GM23338 (cell line): Measurements from ENCODE around the gene PRCC. TPM values are rescaled to one million over a fixed set of nuclear protein-coding genes. Genes with fewer than 3 reads are reported as not detected.

Experiments
- ATAC-seq: fragments of 200-7000 bp; cut with Tn5 transposase; 3 replicates; pipeline ENCODE4 v1.9.1; 2020
- DNase-seq: peaks from one replicate; pipeline ENCODE4 v3.0.0-alpha.2; 2015; ENCODE audit warnings: low spot score
- H2AFZ ChIP-seq: fragments of 200-600 bp; sonication (generic); 2 replicates; pipeline ENCODE4 v1.8.0; 2016; ENCODE audit warnings: antibody characterized with exemption, mild to moderate bottlenecking, moderate library complexity
- H3F3A ChIP-seq: fragments of 200-600 bp; sonication (generic); replicated peaks from 2 replicates; pipeline ENCODE4 v1.8.0; 2017; ENCODE audit warnings: antibody characterized with exemption, mixed run types, low read depth
- H3K27ac ChIP-seq: fragments of 200-600 bp; sonication (generic); 2 replicates; pipeline ENCODE4 v1.6.1; 2016; ENCODE audit warnings: low read depth
- H3K27me3 ChIP-seq: fragments of 200-600 bp; sonication (generic); 2 replicates; pipeline ENCODE4 v1.8.0; 2016; ENCODE audit warnings: mild to moderate bottlenecking, mixed run types, moderate library complexity; ENCODE audit not compliant: insufficient read depth
- H3K36me3 ChIP-seq: fragments of 200-600 bp; sonication (generic); 2 replicates; pipeline ENCODE4 v1.8.0; 2016; ENCODE audit warnings: mild to moderate bottlenecking; ENCODE audit not compliant: insufficient read depth
- H3K4me1 ChIP-seq: fragments of 200-600 bp; sonication (generic); 2 replicates; pipeline ENCODE4 v1.8.0; 2016; ENCODE audit warnings: mild to moderate bottlenecking, moderate library complexity; ENCODE audit not compliant: insufficient read depth
- H3K4me2 ChIP-seq: fragments of 200-600 bp; sonication (generic); 2 replicates; pipeline ENCODE4 v1.7.1; 2017; ENCODE audit warnings: mixed run types
- H3K4me3 ChIP-seq: fragments of 200-600 bp; sonication (generic); 2 replicates; pipeline ENCODE4 v1.6.1; 2016; ENCODE audit warnings: mixed run types
- H3K79me2 ChIP-seq: fragments of 200-600 bp; sonication (generic); replicated peaks from 2 replicates; pipeline ENCODE4 v1.8.0; 2017; ENCODE audit warnings: mild to moderate bottlenecking; ENCODE audit not compliant: insufficient read depth
- H3K9me2 ChIP-seq: fragments of 200-600 bp; sonication (generic); 2 replicates; pipeline ENCODE4 v1.8.0; 2017; ENCODE audit not compliant: insufficient read depth
- H4K20me1 ChIP-seq: fragments of 200-600 bp; sonication (generic); replicated peaks from 2 replicates; pipeline ENCODE4 v1.8.0; 2017; ENCODE audit warnings: mild to moderate bottlenecking; ENCODE audit not compliant: insufficient read depth
- H3K27ac Mint-ChIP-seq: 2 replicates; pipeline ENCODE4 v1.8.0; 2020; ENCODE audit warnings: inconsistent platforms, mild to moderate bottlenecking, moderate library complexity, mixed read lengths
- H3K27me3 Mint-ChIP-seq: 3 replicates; pipeline ENCODE4 v1.8.0; 2022; ENCODE audit warnings: low read depth, mild to moderate bottlenecking, moderate library complexity, mixed read lengths, inconsistent platforms; ENCODE audit not compliant: insufficient read depth, poor library complexity
- H3K36me3 Mint-ChIP-seq: 3 replicates; pipeline ENCODE4 v1.8.0; 2021; ENCODE audit warnings: low read depth, mild to moderate bottlenecking, inconsistent platforms, moderate library complexity, mixed read lengths
- H3K4me1 Mint-ChIP-seq: 3 replicates; pipeline ENCODE4 v1.8.0; 2020; ENCODE audit warnings: mild to moderate bottlenecking, inconsistent platforms, mixed read lengths
- H3K4me3 Mint-ChIP-seq: 3 replicates; pipeline ENCODE4 v1.8.0; 2021; ENCODE audit warnings: moderate library complexity, mild to moderate bottlenecking, inconsistent platforms, mixed read lengths
- H3K9me3 Mint-ChIP-seq: 3 replicates; pipeline ENCODE4 v1.8.0; 2020; ENCODE audit warnings: moderate library complexity, mild to moderate bottlenecking, inconsistent platforms, mixed read lengths
- CREB1 ChIP-seq: fragments of 250-450 bp; sonication (Bioruptor Pico); IDR thresholded peaks from 2 replicates; pipeline ENCODE4 v1.5.0; 2020; ENCODE audit warnings: low read depth, mild to moderate bottlenecking, moderate library complexity
- EZH2 ChIP-seq: fragments of 200-600 bp; sonication (generic); IDR thresholded peaks from one replicate; pipeline ENCODE4 v1.8.0; 2017; ENCODE audit warnings: antibody characterized with exemption, mild to moderate bottlenecking, low read depth; ENCODE audit not compliant: unreplicated experiment
- EZH2phosphoT487 ChIP-seq: fragments of 200-600 bp; sonication (generic); IDR thresholded peaks from one replicate; pipeline ENCODE4 v1.8.1; 2018; ENCODE audit warnings: antibody characterized with exemption; ENCODE audit not compliant: unreplicated experiment
- JUNB ChIP-seq: IDR thresholded peaks from one replicate; pipeline ENCODE4 v1.6.1; 2016; ENCODE audit warnings: antibody characterized with exemption; ENCODE audit not compliant: unreplicated experiment
- NANOG ChIP-seq: IDR thresholded peaks from 2 replicates; pipeline ENCODE4 v1.6.1; 2016; ENCODE audit warnings: antibody characterized with exemption, borderline replicate concordance
- POLR2AphosphoS5 ChIP-seq: IDR thresholded peaks from 2 replicates; pipeline ENCODE4 v1.6.1; 2016; ENCODE audit warnings: antibody characterized with exemption, low read depth
- STAT1 ChIP-seq: IDR thresholded peaks from one replicate; pipeline ENCODE4 v1.6.1; 2016; ENCODE audit warnings: antibody characterized with exemption; ENCODE audit not compliant: unreplicated experiment
- ZNF114 ChIP-seq: fragments of 250-450 bp; sonication (Bioruptor Pico); IDR thresholded peaks from 2 replicates; pipeline ENCODE4 v1.5.0; 2020; ENCODE audit warnings: mild to moderate bottlenecking, moderate library complexity
- ZNF331 ChIP-seq: fragments of 250-450 bp; sonication (Bioruptor Pico); IDR thresholded peaks from 2 replicates; pipeline ENCODE4 v1.5.0; 2020; ENCODE audit warnings: low read depth, mild to moderate bottlenecking, moderate library complexity
- polyA plus RNA-seq: library from polyadenylated mRNA; unstranded; fragments of >200 nt; fragmentation: Nextera tagmentation; extraction: Ambion mirVana; gene quantifications from 2 replicates; pipeline ENCODE4 v1.2.1, GENCODE V29; 2016
- total RNA-seq: library from RNA; depleted of rRNA; stranded (reverse); fragments of >200 nt; shearing (Covaris generic); gene quantifications from 2 replicates; pipeline ENCODE4 v1.2.3, GENCODE V29; 2014
- TF ChIP-seq, protein P1 (sequence below), 2 experiments: fragments of 200-600 bp in 1 of 2; sonication (generic) in 1 of 2; conservative IDR thresholded peaks; 2 replicates each; pipeline versions ENCODE4 v1.5.1 to v1.6.1; 2016 to 2017; ENCODE audit warnings: antibody characterized with exemption in 2 of 2, low read depth in 2 of 2, mild to moderate bottlenecking in 2 of 2, moderate library complexity in 1 of 2
- TF ChIP-seq, protein P2 (sequence below): IDR thresholded peaks from 2 replicates; pipeline ENCODE4 v1.6.1; 2016; ENCODE audit warnings: antibody characterized with exemption
- TF ChIP-seq, protein P3 (sequence below): fragments of 250-450 bp; sonication (Bioruptor Pico); IDR thresholded peaks from 2 replicates; pipeline ENCODE4 v1.5.0; 2020; ENCODE audit warnings: mild to moderate bottlenecking, moderate library complexity
- TF ChIP-seq, protein P4 (sequence below): IDR thresholded peaks from one replicate; pipeline ENCODE4 v1.6.1; 2018; ENCODE audit warnings: antibody characterized with exemption; ENCODE audit not compliant: unreplicated experiment

The PRCC gene
- total and polyA plus RNA-seq, 2 experiments from 2014 or later, result 66.2 to 72.9 TPM

DNA sequence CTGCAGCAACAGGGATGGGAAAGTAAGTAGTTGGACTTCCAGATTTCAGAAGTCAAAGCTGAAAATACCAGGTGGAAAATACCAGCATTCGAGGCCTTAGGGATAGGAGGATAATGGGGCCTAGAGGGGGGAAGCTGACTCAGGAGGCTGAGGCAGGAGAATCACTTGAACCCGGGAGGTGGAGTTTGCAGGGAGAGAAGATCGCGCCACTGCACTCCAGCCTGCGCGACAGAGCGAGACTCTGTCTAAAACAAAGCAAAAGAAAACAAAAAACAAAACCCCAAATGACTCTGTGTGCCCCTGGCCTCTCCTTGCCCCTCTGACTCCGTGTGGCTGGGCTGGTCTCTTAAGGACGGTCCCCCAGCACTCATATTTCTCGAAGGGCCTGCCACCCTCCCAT is 46.0 kb downstream of the PRCC start:
- H3K4me1 Mint-ChIP-seq, result peaks cover 31% of the 10 kb centered on the region
- Histone ChIP-seq H3K9me2 (no peaks in the 10 kb centered on the region), H3K36me3 (no peaks in the 10 kb centered on the region), H4K20me1 (peaks cover 4% of the 10 kb centered on the region; the same call in 1 of the 2 replicates), H3K27me3 (peaks cover 49% of the 10 kb centered on the region), H3K79me2 (no peaks in the 10 kb centered on the region), H3F3A (0 out of 2 replicates have a peak, but pooled peaks cover 14% of the 10 kb centered on the region), H3K4me3 (peak overlapping the region; percentile 64), H2AFZ (peak overlapping the region; percentile 98), H3K27ac (no peak overlapping the region), H3K4me2 (peak overlapping the region; percentile 90), H3K4me1 (peaks cover 15% of the 10 kb centered on the region)
- DNase-seq (no peak), ATAC-seq (no peak)
- H3K36me3 Mint-ChIP-seq, result no peaks in the 10 kb centered on the region; the same call in 2 of the 3 replicates
- H3K27me3 Mint-ChIP-seq, result peaks cover 49% of the 10 kb centered on the region
- TF ChIP-seq CREB1 (CRISPR knock-in tag) (no peak), EZH2phosphoT487 (no peak), POLR2AphosphoS5 (no peak), JUNB (no peak), ZNF331 (no peak), EZH2 (no peak), NANOG (no peak), ZNF114 (CRISPR knock-in tag) (no peak), STAT1 (no peak)
- TF ChIP-seq, protein P1, sequence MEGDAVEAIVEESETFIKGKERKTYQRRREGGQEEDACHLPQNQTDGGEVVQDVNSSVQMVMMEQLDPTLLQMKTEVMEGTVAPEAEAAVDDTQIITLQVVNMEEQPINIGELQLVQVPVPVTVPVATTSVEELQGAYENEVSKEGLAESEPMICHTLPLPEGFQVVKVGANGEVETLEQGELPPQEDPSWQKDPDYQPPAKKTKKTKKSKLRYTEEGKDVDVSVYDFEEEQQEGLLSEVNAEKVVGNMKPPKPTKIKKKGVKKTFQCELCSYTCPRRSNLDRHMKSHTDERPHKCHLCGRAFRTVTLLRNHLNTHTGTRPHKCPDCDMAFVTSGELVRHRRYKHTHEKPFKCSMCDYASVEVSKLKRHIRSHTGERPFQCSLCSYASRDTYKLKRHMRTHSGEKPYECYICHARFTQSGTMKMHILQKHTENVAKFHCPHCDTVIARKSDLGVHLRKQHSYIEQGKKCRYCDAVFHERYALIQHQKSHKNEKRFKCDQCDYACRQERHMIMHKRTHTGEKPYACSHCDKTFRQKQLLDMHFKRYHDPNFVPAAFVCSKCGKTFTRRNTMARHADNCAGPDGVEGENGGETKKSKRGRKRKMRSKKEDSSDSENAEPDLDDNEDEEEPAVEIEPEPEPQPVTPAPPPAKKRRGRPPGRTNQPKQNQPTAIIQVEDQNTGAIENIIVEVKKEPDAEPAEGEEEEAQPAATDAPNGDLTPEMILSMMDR (conservative IDR thresholded peaks at IDR 0.05; ENCODE audit: low read depth in 2 of 2), result no peak
- TF ChIP-seq, protein P2, sequence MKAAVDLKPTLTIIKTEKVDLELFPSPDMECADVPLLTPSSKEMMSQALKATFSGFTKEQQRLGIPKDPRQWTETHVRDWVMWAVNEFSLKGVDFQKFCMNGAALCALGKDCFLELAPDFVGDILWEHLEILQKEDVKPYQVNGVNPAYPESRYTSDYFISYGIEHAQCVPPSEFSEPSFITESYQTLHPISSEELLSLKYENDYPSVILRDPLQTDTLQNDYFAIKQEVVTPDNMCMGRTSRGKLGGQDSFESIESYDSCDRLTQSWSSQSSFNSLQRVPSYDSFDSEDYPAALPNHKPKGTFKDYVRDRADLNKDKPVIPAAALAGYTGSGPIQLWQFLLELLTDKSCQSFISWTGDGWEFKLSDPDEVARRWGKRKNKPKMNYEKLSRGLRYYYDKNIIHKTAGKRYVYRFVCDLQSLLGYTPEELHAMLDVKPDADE, result no peak
- TF ChIP-seq, protein P3, sequence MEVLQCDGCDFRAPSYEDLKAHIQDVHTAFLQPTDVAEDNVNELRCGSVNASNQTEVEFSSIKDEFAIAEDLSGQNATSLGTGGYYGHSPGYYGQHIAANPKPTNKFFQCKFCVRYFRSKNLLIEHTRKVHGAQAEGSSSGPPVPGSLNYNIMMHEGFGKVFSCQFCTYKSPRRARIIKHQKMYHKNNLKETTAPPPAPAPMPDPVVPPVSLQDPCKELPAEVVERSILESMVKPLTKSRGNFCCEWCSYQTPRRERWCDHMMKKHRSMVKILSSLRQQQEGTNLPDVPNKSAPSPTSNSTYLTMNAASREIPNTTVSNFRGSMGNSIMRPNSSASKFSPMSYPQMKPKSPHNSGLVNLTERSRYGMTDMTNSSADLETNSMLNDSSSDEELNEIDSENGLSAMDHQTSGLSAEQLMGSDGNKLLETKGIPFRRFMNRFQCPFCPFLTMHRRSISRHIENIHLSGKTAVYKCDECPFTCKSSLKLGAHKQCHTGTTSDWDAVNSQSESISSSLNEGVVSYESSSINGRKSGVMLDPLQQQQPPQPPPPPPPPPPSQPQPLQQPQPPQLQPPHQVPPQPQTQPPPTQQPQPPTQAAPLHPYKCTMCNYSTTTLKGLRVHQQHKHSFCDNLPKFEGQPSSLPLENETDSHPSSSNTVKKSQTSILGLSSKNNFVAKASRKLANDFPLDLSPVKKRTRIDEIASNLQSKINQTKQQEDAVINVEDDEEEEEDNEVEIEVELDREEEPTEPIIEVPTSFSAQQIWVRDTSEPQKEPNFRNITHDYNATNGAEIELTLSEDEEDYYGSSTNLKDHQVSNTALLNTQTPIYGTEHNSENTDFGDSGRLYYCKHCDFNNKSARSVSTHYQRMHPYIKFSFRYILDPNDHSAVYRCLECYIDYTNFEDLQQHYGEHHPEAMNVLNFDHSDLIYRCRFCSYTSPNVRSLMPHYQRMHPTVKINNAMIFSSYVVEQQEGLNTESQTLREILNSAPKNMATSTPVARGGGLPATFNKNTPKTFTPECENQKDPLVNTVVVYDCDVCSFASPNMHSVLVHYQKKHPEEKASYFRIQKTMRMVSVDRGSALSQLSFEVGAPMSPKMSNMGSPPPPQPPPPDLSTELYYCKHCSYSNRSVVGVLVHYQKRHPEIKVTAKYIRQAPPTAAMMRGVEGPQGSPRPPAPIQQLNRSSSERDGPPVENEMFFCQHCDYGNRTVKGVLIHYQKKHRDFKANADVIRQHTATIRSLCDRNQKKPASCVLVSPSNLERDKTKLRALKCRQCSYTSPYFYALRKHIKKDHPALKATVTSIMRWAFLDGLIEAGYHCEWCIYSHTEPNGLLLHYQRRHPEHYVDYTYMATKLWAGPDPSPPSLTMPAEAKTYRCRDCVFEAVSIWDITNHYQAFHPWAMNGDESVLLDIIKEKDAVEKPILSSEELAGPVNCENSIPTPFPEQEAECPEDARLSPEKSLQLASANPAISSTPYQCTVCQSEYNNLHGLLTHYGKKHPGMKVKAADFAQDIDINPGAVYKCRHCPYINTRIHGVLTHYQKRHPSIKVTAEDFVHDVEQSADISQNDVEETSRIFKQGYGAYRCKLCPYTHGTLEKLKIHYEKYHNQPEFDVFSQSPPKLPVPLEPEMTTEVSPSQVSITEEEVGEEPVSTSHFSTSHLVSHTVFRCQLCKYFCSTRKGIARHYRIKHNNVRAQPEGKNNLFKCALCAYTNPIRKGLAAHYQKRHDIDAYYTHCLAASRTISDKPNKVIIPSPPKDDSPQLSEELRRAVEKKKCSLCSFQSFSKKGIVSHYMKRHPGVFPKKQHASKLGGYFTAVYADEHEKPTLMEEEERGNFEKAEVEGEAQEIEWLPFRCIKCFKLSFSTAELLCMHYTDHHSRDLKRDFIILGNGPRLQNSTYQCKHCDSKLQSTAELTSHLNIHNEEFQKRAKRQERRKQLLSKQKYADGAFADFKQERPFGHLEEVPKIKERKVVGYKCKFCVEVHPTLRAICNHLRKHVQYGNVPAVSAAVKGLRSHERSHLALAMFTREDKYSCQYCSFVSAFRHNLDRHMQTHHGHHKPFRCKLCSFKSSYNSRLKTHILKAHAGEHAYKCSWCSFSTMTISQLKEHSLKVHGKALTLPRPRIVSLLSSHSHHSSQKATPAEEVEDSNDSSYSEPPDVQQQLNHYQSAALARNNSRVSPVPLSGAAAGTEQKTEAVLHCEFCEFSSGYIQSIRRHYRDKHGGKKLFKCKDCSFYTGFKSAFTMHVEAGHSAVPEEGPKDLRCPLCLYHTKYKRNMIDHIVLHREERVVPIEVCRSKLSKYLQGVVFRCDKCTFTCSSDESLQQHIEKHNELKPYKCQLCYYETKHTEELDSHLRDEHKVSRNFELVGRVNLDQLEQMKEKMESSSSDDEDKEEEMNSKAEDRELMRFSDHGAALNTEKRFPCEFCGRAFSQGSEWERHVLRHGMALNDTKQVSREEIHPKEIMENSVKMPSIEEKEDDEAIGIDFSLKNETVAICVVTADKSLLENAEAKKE (CRISPR knock-in tag), result no peak
- TF ChIP-seq, protein P4, sequence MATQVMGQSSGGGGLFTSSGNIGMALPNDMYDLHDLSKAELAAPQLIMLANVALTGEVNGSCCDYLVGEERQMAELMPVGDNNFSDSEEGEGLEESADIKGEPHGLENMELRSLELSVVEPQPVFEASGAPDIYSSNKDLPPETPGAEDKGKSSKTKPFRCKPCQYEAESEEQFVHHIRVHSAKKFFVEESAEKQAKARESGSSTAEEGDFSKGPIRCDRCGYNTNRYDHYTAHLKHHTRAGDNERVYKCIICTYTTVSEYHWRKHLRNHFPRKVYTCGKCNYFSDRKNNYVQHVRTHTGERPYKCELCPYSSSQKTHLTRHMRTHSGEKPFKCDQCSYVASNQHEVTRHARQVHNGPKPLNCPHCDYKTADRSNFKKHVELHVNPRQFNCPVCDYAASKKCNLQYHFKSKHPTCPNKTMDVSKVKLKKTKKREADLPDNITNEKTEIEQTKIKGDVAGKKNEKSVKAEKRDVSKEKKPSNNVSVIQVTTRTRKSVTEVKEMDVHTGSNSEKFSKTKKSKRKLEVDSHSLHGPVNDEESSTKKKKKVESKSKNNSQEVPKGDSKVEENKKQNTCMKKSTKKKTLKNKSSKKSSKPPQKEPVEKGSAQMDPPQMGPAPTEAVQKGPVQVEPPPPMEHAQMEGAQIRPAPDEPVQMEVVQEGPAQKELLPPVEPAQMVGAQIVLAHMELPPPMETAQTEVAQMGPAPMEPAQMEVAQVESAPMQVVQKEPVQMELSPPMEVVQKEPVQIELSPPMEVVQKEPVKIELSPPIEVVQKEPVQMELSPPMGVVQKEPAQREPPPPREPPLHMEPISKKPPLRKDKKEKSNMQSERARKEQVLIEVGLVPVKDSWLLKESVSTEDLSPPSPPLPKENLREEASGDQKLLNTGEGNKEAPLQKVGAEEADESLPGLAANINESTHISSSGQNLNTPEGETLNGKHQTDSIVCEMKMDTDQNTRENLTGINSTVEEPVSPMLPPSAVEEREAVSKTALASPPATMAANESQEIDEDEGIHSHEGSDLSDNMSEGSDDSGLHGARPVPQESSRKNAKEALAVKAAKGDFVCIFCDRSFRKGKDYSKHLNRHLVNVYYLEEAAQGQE, result no peak
- H3K4me3 Mint-ChIP-seq, result peak overlapping the region; percentile 67
- H3K9me3 Mint-ChIP-seq, result no peaks in the 10 kb centered on the region
- H3K27ac Mint-ChIP-seq, result no peak overlapping the region
